Left renal cortex interstitium (tissue), 4 donors: ENCODE data around the gene LAMA2. TPM values are rescaled to one million over a fixed set of nuclear protein-coding genes. Genes with fewer than 3 reads are reported as not detected.

Experiments used
- DNase-seq, 4 donors: peaks; one replicate each; pipeline ENCODE4 v3.0.0-alpha.2; 2013; ENCODE audit warnings: low read depth in 4 of 4, low spot score in 2 of 4, missing footprints in 1 of 4
- polyA plus RNA-seq, 4 donors: library from polyadenylated mRNA; unstranded; fragments of 120-200 nt; gene quantifications; one replicate each; pipeline ENCODE4 v1.2.1, GENCODE V29; 2013; ENCODE audit not compliant: insufficient read length in 4 of 4

Gene LAMA2
- polyA plus RNA-seq, 4 donors = 31.4 to 48.3 (median 32.3) TPM

DNA sequence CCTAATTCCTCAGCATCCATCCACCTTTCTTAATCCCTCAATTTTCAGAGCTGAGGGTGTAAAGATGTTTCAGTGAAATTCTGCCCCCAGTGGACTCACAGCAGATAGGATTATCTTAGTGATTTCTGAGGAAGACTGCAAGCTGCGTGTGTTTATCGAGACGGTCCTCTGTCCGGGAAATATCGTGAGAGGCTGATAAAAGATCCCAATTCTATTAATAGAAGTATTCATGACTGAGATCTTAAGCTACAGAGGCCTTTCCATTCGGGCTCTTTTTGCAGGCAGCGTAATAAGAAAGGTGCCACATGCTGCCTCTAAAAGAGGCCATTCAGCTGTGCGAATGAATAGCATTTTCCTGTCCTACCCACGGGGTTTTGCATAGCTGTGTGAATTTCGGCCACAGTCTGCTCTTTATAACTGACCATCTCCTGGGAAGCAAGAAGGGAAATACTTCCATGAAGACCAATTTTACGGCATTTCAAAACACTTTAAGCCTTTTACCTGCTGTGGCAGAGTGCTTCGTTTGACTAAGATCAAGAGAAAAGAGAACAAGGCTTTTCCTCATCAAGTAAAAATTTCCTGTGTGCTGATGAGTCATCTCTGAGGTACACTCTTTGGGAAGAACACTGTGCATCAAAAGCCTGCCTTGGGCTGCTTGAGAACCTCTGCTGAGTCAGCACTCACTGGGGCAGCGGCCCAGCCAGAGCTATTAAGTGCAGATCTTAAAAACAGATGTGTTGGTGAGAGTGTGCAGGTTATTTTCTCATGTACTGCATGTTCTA is 618.2 kb downstream of the LAMA2 start:
- peak in 1 of 4 donors; percentile 25 for DNase-seq

DNA sequence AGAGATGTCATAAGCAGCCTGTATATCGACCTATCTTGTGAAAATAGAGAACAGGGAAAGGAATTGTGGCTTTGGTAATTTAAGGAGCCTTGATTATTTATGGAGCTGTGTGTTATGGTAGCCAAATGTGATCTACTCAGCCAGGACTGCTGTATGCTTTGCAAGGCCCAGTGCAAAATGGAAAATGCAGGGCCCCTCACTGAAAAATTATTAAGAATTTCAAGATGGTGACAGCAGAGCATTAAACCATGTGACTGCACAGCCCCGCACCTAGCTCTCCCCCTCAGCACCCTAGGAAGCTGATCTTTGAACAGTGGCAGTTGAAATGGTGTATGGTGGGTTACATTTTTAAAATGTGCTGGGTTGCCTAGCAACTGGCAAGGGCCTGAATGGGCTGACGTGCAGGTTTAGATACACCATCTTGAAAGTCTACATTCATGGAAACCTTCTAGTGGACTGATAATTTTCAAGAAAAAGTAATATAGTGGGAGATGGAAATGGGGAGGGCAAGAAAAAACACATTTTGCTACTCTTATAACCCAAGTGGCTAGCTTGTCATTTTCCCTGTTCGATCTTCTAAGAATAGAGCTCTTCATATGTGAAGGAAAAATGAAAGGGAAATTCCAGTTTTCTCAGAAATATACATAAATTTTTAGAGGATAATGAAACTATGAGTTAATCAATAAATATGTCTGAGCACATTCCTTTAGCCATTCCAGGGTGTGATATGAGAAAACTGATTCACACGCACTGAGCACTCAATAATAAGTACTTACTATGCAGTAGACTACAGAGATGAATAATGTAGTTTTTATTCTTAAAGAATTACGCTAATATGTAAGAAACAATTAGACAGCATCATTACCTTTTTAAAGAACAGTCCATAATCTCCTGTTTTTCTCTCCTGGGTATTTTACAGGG is 619.1 kb downstream of the LAMA2 start:
- DNase-seq = no peak

GRCh38 chr6:129504456-129504855 is 621.5 kb downstream of the LAMA2 start:
- DNase-seq = no peak

DNA sequence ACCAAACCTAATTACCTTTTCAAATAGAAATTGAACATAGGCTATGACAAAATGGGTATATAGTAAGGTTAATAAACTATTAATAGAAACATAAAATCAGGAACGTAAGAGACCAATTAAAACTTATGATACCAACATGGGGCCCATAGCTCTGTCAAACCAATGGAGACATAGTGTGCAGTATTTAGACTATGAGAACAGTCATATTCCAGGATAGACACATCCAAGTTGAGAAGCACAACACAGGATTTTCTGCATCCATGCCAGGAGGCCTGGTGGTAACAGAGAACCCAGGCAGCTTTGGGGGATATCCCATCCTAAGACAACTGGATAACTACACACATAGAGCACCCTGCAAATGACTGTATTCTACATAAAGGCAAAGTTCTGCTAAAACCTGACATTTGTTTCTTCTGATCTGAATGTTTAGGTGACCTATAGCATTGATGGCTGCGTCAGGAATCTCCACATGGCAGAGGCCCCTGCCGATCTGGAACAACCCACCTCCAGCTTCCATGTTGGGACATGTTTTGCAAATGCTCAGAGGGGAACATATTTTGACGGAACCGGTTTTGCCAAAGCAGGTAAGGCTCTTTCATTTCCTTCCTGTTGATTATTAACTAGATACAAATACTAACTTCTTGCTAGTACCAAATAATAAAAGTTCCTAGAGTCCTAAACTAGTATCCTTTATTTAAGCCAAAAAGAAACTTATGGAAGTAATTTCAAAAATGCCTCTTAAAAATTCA is 624.3 kb downstream of the LAMA2 start:
- no peak for DNase-seq

DNA sequence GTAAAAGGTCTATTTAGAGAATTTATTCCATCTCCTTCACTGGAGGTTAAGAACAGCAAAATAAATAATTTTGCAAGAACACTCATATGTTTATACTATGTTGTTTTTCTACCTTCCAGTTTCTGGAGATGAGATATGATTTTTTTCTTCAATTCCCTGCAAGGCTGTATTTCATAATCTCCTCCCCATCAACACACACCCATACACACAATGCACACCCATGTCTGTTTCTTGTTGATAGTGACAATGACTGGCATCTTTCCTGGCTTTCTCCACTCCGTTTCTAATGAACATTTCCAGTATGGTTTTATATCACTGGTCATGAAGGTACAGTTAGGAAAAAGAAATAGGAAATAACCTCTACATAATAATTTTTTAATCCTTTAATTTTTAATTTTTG is 624.9 kb downstream of the LAMA2 start:
- no peak for DNase-seq

- no peak for DNase-seq
Observed at GRCh38 chr6:129508477-129509145, 625.7 kb downstream of the LAMA2 start.

DNA sequence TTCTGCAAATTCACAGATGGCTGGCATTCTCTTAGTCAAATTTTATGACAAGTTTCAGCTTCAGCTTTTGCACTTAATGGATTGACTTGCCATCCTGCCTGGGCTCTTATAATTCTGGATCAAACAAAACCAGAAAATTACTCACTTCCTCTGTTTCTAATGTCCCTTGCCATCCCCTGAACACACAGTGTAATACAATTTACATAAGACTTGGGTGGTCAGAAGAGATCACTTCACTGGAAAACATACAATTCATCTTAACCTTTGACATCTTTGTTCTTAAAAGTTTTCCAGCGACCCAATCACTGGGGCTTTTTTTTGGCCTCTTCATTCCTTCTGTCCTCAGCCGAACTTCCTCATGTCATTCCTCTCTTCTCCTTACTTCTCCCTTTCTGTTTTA is 628.0 kb downstream of the LAMA2 start:
- no peak for DNase-seq

GRCh38 chr6:129513471-129513870 is 630.5 kb downstream of the LAMA2 start:
- DNase-seq = no peak

DNA sequence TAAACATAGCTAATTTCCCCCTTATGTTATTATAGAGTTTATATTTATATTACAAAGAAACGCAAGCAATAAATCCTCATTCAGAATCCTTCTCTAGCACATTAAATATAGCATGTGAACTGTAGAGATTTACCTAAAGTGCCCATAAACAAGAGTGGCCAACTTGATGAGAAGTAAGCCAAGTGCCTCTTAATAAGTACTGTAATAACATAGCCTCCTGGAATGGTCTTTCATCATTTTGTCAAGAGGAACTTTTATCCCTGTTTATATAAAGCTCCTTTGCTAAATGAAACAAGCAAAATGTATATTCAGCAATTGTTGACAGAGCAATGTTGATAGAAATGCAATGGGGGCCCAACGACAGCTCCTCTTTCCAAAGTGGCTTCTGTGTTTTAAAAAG is 632.1 kb downstream of the LAMA2 start:
- DNase-seq = no peak

DNA sequence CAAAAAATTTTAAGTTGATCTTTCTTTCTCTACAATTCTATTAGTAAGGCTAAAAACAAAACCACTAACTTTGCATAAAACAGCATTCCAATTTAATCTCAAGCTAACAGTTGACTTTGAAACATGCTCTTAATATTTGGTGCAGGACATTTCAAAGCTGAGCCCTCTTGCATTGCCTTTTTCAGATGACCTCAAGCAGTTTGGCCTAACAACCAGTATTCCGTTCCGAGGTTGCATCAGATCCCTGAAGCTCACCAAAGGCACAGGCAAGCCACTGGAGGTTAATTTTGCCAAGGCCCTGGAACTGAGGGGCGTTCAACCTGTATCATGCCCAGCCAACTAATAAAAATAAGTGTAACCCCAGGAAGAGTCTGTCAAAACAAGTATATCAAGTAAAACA is 633.1 kb downstream of the LAMA2 start:
- DNase-seq = no peak

DNA sequence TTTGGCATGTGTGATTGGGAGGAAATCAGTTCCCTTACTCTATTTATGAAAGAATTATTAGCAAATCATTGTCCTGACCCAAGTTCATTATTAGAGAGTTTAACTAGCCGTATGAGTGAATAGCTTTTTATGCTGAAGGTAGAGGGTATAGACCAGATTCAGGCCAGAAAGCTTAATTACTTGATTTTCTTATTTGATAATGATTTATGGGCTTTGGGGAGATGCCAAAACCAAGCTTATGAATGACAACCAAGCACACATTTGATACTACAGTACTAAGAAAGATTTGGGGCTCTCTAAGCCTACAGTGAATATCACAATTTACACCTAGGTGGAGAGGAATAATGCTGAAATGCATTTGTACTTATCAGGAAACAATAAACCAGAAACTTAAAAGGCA is 633.8 kb downstream of the LAMA2 start:
- no peak for DNase-seq

- no peak for DNase-seq
Observed at GRCh38 chr6:129517288-129517687, 634.4 kb downstream of the LAMA2 start.

DNA sequence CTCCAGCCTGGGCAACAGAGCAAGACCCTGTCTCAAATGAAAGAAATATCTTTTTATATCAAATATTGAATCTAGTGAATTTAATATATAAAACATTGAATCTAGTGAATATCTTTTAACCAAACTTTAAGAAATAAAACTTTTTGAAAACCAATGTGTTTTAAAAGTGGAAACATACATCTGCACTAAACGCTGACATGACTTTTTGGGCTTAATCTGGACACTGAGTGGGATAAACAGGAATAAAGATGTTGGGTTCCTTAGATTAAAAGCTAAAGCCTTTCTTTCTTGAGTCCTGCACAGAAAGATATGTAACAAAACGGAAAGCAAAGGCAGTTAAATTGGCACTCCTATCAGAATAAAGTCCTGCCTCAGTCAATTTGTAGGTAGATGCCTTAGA is 636.8 kb downstream of the LAMA2 start:
- DNase-seq = no peak

DNA sequence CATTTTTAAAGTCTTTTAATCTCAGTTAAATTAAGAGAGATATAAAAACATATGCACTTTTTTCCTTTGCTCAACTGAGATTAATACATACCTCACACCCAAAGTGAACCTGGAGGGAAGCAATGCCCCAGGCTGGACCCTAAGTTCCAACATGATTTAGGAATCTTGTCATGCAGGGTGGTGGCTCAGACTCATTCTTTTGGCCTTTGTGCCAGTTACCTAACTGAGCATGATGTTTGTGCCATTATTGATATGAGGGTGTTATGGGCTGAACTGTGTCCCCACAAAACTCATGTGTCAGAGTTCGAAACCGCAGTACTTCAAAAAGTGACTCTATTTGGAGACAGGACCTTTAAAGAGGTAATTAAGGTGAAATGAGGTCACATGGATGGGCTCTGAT is 639.0 kb downstream of the LAMA2 start:
- DNase-seq = no peak

DNA sequence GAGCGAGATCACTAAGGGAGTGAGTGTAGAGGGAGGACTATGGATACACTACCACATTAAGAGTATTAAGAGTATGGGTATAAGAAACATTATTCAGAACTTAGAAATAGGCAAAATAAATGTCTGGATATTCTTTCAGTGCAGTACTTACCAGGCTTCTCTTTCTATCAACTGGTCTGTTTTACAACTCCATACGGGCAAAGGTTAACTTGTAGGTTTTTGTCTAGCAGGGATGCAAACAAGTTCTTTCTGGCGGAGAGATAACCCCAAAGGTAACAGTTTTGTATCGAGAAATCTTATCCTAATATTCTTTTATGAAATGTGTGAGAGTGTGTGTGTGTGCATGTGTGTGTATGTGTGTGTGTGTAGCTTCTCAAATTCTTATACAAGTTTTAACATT is 640.9 kb downstream of the LAMA2 start:
- no peak for DNase-seq

GRCh38 chr6:129525055-129525454 is 642.1 kb downstream of the LAMA2 start:
- DNase-seq = no peak

DNA sequence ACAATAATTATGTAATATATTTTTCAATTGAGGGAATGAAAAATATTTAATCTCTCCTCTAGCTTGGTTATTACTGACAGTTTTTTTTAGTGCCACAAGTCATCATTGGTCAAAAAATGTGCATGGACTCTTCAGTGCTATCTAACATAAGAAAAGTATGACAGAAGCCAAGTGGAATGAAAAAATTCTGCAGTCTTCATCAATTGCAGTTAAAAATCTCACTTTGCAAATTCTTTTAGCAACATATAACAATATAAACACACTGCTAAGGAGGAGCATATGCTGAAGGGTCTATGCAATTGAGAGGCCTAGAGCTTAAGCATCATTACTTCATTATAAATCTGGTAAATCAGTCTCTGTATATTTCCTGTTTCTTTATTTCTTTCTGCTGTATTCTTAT is 652.0 kb downstream of the LAMA2 start:
- DNase-seq = no peak

DNA sequence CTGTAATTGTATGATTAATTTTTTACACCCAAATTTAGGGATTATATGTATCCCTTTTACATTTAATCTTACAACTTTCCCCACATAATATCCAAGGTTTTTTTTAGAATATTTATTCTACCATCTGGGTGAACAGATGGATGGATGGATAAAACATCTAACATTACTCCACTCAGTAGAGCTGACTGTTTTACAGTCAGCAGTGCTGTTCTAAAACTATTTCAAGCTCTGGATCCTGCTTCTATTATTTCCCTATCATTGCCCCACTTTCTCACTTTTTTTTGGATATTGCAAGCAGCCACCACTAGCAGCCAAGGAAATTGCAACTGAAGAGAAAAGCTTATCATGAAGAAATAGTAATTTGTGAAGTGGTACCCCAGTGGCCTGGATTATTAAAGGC is 653.3 kb downstream of the LAMA2 start:
- DNase-seq = no peak

DNA sequence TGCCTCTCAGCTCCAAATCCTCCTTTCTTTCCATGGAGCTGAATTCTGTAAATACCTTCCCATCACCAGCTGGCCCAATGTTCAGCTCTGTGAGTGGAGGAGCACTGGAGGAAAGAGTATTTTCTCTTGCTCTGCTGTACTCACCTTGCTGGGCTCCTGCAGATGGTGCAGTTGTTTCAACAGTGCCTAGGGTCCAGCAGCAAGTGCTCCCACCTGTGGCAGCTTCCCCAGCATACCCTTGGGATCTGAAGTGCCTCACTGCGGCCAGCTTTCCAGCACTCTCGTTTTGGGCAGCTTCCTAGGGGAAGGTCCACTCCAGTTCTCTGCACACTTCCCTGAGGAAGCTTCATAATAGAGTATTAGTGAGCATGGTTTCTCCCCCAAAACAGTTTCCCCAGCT is 656.1 kb downstream of the LAMA2 start:
- no peak for DNase-seq

DNA sequence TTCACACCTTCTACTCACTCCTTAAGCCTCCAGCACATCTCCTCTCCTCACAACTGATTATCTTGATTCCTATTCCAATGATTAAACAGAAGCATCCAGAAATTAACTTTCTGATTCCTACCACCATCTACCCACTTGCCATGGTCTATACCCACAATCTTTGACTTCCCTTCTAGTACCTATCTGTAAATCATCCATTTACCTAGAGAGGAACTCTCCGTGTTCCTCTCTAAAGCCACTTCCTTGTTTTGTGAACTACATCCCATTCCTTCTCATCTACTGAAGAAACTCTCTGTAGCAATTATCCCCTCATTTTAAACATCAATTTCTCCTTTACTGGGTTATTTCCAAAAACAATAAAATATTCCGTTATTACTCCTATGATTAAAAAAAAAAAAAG is 659.8 kb downstream of the LAMA2 start:
- no peak for DNase-seq

DNA sequence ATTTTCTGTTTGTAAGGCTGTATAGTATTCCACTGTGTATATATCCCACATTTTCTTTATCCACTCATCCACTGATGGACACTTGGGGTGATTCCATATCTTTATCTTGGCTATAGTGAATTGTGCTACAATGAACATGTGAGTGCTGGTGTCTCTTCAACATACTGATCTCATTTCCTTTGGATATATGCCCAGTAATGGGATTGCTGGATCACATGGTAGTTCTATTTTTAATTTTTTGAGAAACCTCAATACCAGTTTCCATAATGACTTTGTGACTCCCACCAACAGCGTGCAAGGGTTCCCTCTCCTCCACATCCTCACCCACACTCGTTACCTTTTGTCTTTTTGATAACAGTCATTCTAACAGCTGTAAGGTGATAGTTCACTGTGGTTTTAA is 661.0 kb downstream of the LAMA2 start:
- no peak for DNase-seq
